GM18867 (cell line): ENCODE results near the gene MSH4.
"Not testable (repeated sequence)": the region's sequence is repeated elsewhere in the genome, so short reads cannot be mapped to it uniquely, and the experiment has no call there.

Source experiments
- ATAC-seq: cut with Tn5 transposase; IDR thresholded peaks from one replicate; pipeline ENCODE4 v1.9.1; 2021; ENCODE audit warnings: mild to moderate bottlenecking, moderate library complexity; ENCODE audit not compliant: unreplicated experiment

Gene MSH4

GRCh38 chr1:75796376-75797272, at the start of gene MSH4:
MSH4 (plus strand) TSS chr1:75796882; CDS start chr1:75796986, 104 bp downstream.
- no peak for ATAC-seq

- not testable (repeated sequence) for ATAC-seq
Observed at GRCh38 chr1:75757210-75757609, 39.5 kb upstream of the MSH4 start.

GRCh38 chr1:75758543-75758942, 38.1 kb upstream of the MSH4 start:
- not testable (repeated sequence) for ATAC-seq

- ATAC-seq = no peak
Observed at GRCh38 chr1:75764057-75764655, 32.5 kb upstream of the MSH4 start.

DNA sequence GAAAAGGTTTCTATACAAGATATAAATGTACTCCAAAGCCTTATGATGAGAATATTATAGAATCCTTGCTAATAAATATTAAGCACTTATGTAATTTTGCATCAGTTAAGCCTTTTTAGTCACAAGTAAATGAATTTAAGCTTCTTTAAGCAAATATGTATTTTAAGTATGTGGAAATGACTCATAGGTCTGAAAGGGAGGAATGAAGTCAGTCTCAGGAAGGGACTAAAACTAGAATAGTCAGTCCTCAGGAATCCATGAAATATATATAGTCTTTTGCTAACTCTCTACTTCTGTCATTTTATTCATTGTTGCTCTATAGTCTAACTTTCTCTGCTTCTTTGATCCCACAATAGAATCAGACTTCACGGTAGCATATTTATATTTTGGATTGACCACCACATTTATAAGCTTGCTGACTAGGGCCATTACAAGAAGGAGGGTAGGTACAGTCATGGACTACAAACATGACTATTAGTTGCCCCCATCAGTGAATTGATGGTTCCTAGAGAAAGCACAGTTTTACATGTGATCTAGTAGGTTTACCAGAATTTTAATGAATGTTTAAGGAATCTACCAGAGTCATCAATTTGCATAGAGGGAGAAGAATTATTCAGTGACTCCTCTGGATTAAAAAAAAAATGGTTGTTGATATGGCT, 30.9 kb upstream of the MSH4 start:
- no peak for ATAC-seq

DNA sequence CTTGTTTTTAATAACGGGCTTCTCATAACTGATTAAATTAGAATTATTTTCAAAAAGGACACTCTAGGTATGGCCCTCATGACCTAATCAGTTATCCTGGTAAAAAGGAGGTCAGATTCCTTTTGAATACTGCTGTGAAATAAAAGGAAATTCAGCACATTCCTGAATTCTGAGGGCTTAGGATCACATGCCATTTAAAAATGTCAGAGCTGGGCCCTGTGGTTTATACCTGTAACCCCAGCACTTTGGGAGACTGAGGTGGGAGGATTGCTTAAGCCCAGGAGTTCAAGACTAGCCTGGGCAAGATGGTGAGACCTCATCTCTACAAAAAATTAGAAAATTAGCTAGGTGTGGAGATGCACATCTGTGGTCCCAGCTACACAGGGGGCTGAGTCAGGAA, 28.7 kb upstream of the MSH4 start:
- ATAC-seq = no peak

DNA sequence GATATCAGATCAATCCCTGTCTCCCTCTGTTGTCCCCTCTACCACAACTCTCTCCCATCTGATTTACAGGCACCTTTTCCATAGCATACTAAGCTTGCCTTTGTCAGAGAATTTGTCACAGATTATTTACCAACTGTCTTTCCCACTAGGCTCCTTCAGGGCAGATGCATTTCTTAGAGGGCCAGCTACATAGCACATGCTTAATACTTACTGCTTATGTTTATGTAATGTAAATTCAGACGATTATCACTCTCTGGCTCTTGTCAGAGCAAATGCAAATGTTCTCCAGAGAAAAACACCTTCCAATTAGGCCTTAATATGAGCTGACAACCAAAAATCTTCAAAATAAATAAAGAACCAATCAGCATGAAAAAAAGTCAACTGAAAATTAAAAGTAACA, 25.9 kb upstream of the MSH4 start:
- no peak for ATAC-seq

DNA sequence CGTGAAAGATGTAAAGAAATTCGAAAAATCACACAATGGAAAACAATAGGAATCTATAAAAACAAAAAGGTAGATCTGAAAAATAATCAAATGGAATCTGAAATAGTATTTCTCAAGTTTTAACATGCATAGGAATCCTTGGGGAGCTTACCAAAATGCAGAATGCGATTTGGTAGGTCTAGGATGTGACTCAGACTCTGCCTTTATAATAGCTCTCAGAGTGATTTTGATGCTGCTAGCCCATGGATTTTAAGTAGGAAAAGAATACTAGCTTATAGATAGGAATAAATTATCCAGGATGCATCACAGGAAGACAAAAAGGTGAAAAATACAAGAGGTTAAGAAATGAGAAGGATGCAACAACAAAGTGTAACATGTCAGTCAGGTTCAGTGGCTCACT, 24.7 kb upstream of the MSH4 start:
- ATAC-seq = no peak

DNA sequence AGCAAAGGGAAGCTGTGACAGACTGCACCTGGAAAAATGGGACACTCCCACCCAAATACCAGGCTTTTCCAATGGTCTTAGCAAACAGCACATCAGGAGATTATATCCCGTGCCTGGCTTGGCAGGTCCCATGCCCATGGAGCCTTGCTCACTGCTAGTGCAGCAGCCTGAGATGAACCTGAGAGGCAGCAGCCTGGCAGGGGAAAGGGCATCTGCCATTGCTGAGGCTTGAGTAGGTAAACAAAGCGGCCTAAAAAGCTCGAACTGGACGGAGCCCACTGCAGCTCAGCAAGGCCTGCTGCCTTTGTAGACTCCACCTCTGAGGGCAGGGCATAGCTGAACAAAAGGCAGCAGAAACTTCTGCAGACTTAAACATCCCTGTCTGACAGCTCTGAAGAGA, 18.9 kb upstream of the MSH4 start:
- ATAC-seq = not testable (repeated sequence)

GRCh38 chr1:75778694-75779093, 18.0 kb upstream of the MSH4 start:
- ATAC-seq = not testable (repeated sequence)

GRCh38 chr1:75780183-75780582, 16.5 kb upstream of the MSH4 start:
- not testable (repeated sequence) for ATAC-seq

GRCh38 chr1:75783920-75784319, 12.8 kb upstream of the MSH4 start:
- ATAC-seq = not testable (repeated sequence)

DNA sequence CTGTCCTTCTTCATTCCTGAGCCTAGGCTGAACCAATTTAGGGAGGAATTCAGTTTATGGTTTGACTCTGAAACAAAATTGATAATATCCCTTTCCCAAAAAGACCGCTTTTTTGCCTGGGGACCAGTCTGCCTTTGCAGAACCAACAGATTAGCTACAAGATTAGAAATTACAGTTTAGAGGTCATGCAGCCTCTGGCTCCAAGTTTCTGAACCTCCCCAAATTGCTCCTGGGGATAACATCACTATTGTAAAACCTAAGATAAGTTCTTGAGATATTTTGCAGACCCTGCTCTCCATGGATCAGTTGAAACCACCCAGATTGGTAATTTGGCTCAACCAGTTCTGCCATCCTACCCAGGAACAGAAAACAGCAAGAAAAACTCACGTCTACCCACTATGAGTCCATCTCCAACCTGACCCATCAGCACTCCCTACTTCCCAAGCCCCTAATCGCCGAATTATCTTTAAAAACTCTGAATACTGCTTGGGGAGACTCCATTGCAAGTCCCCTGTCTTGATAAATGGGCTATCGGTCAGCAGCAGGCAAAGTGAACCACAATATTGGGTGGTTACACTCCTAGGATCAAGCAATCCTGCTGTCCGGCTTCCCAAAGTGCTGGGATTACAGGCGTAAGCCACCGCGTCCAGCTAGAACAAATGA, 11.2 kb upstream of the MSH4 start:
- ATAC-seq = peak; percentile 12

DNA sequence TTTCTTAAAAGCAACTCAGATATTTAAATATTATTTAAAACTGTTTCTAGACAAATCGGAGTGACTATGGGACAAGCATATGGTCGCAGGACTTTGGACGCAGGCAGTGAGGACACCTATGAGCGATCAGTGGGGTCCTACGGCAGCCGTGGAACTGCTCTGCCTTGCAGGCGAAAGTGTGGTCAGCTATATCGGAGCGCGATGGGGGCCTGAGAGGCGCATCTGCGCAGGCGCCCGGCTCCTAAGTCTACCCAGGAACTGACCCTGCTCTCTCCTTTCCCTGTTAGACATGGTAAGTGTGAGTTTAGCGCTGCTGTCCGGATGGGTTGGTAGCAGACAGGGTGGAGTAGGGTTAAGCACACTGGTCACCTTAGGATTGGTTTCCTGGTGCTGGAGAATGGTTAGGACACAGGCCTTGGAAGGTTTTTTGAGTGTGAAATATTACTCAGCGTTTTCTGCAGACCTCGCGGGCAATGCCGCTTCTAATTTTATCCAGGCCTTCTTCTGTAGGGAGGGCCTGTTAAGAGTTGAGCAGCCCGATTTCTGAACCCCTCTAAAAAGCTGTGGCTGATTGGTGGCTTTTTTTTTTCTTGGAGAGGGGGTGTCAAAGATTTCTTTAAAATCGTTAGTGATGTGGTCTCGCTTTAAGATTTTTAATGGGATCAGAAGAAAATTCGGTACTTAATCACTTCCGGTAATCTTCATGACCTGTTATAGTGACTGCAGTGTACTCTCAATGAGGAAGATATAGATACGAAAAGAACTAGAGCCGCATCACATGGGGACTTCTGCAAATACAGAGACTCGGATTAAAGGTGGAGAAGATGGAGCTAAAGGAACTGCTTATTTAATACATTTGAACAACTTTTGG, 10.5 kb upstream of the MSH4 start, which contains the start of gene RABGGTB:
TSS of gene RABGGTB (plus strand) at position 274 of the 871 bp plus-strand sequence. CDS start at position 290, 16 bp downstream.
- peak; percentile 63 for ATAC-seq

DNA sequence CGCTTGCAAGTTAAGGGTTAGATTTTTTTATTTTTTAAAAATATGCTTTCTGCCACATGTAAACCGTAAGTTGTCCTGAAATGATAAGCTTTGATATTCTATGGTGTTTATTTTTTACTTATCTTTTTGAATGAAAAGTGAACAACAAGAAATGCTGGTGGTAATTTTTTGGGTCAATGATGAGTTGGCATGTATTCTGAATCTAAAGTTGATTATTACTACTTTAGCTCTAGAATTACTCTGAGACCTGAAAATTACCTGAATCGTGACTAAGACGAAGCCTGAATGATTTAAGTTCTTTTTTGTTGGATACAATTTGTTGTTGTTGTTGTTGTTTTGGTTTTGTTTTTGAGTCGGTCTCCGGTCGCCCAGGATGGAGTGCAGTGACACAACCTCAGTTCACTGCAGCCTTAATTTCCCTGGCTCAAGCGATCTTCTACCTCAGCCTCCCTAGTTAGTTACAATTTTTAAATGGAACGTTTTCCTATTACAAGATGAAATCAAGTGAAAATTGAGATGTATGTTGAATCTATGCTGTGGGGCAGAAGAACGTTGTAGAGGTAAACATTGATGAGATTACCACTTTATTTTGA, 9.7 kb upstream of the MSH4 start:
- no peak for ATAC-seq

GRCh38 chr1:75787524-75787923, 9.2 kb upstream of the MSH4 start:
- no peak for ATAC-seq

DNA sequence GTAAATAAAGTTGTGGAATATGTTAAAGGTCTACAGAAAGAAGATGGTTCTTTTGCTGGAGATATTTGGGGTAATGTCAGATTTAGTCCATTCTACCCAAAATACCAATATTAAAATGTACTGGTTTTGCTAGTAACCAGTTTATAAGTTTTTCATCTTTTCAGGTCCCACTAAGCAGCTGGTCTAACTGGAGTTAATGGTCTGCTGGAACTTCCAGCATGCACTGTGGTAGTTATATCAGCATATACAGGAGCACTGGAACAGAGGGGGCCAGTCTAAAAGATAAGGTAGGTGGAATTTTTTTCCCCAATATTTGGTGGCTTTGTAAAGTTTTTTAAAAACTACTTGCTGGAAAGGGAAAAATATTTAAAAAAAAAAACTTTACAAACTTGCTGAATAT, 6.7 kb upstream of the MSH4 start:
- no peak for ATAC-seq

GRCh38 chr1:75791022-75791421, 5.7 kb upstream of the MSH4 start:
- ATAC-seq = no peak

- no peak for ATAC-seq
Observed at GRCh38 chr1:75792091-75792490, 4.6 kb upstream of the MSH4 start.

GRCh38 chr1:75794382-75794781, 2.3 kb upstream of the MSH4 start:
- no peak for ATAC-seq
